ENCODE measurements around the gene ALX1.

GRCh38 chr12:85273381-85274314 lies 6.4 kb upstream of the ALX1 start:
- TF ChIP-seq EZH2phosphoT487 (IDR thresholded peaks at IDR 0.05; ENCODE audit: borderline replicate concordance, low read length): no peak
- TF ChIP-seq, protein P1, sequence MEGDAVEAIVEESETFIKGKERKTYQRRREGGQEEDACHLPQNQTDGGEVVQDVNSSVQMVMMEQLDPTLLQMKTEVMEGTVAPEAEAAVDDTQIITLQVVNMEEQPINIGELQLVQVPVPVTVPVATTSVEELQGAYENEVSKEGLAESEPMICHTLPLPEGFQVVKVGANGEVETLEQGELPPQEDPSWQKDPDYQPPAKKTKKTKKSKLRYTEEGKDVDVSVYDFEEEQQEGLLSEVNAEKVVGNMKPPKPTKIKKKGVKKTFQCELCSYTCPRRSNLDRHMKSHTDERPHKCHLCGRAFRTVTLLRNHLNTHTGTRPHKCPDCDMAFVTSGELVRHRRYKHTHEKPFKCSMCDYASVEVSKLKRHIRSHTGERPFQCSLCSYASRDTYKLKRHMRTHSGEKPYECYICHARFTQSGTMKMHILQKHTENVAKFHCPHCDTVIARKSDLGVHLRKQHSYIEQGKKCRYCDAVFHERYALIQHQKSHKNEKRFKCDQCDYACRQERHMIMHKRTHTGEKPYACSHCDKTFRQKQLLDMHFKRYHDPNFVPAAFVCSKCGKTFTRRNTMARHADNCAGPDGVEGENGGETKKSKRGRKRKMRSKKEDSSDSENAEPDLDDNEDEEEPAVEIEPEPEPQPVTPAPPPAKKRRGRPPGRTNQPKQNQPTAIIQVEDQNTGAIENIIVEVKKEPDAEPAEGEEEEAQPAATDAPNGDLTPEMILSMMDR (IDR thresholded peaks at IDR 0.05; ENCODE audit: low read depth, low read length, poor library complexity, severe bottlenecking): no peak
